ENCODE results near the gene BTBD6. TPM values are rescaled to one million over a fixed set of nuclear protein-coding genes. Genes with fewer than 3 reads are reported as not detected.
A peak's percentile ranks its signal among the peaks of the same experiment; 100 is the strongest.

BTBD6 gene
- total RNA-seq, 2 donors from 2014 or later = 13.0 to 22.4 TPM

DNA sequence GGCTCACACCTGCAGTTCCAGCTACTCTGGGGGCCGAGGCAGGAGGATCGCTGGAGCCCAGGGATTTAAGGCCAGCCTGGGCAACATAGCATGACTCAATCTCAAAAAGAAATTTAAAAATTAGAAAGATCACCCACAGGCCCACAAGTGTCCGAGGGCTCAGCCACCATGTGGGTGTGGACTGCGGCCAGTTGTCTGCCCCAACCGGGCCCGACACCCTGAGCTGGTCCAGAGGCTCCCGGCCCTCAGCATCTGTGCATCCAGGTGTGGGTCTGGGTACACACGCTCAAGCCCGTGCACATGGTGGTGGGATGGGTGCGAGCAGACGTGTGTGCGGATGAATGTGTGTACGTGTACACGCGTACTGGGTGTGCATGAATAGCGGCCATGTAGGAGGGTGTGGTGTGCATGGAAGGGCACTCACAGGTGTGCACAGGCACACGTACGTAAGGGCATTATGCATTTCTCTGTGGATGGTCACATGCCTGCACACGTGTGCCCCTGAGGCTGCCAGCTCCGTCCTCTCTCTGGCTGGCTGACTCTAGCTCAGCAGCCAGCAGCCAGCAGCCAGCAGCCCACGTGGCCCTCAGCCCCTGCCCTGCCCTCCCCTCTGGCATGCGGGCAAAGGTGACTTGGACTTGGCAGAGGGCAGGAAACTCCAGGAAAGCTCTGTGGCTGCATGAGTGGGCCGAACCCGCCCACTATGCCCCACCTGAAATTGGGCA lies 44.0 kb upstream of the BTBD6 start:
- Histone ChIP-seq H3K36me3 (replicated peaks in 1 of 2; ENCODE audit: insufficient read depth in 1 of 2, low read depth in 2 of 2) (no peaks in the 10 kb centered on the region), H3K9me3 (no peaks in the 10 kb centered on the region), H3K4me1 (peaks cover 49% of the 10 kb centered on the region), H3K27me3 (peaks cover 0 to 18% of the 10 kb centered on the region in 2 donors), H3K4me3 (no peak overlapping the region), H3K27ac (peak overlapping the region; percentile 46 to 56 (median 55))
- DNase-seq (peak; percentile 89 to 95 (median 93)), ATAC-seq (peak; percentile 92)
- TF ChIP-seq, protein P1, sequence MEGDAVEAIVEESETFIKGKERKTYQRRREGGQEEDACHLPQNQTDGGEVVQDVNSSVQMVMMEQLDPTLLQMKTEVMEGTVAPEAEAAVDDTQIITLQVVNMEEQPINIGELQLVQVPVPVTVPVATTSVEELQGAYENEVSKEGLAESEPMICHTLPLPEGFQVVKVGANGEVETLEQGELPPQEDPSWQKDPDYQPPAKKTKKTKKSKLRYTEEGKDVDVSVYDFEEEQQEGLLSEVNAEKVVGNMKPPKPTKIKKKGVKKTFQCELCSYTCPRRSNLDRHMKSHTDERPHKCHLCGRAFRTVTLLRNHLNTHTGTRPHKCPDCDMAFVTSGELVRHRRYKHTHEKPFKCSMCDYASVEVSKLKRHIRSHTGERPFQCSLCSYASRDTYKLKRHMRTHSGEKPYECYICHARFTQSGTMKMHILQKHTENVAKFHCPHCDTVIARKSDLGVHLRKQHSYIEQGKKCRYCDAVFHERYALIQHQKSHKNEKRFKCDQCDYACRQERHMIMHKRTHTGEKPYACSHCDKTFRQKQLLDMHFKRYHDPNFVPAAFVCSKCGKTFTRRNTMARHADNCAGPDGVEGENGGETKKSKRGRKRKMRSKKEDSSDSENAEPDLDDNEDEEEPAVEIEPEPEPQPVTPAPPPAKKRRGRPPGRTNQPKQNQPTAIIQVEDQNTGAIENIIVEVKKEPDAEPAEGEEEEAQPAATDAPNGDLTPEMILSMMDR (IDR thresholded peaks at IDR 0.05) = peak in 1 of 7 experiments; percentile 15
- no peak for TF ChIP-seq POLR2A (IDR thresholded peaks at IDR 0.05)
- intact Hi-C loops (cut with DNase I) = loop anchor here (5.0 kb wide), 2 partner anchors 78 to 143 kb away; no protein-coding TSS in a partner anchor
- WGBS, 2 donors = 32 to 34% methylated on average over 13 to 23 of the region's 24 CpGs

DNA sequence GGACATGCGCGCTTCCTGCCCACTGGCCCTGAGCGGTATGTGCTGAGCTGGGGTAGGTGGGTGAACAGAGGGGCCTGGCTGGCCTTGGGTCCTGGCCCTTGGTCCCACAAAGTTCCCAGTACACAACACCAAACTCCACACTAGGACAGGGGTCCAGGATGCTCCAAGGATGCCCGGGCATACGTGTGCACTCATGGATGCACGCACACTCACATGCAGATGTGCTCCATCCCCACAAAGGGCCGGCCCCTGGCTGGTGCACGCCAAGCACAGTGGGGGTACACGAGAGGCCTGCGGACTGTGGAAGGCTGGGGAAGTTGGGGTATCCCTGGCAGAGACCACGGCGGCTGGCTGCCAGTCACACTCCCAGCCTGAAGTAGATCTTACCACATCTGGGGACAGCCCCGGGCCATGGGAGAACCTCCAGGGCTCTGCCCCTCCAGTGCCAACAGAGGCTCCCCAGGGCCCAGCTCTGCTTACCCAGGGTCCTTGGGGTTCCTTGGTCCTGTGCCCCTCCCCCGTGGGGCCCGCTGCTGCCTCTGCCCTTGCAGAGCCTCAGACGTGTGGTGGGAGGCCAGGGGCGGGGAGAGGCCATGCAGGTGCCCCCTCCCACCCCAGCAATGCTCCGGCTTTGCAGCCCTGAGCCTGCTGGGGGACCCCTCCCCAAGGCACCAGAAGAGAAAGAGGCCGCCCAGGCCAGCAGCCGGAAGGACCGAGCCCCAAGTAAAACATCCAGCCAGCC lies 43.2 kb upstream of the BTBD6 start:
- Histone ChIP-seq H3K4me3 (no peak overlapping the region), H3K27me3 (peaks cover 0 to 14% of the 10 kb centered on the region in 2 donors), H3K36me3 (replicated peaks in 1 of 2; ENCODE audit: insufficient read depth in 1 of 2, low read depth in 2 of 2) (no peaks in the 10 kb centered on the region), H3K9me3 (no peaks in the 10 kb centered on the region), H3K4me1 (peaks cover 49% of the 10 kb centered on the region), H3K27ac (peak overlapping the region; percentile 46 to 56 (median 55))
- TF ChIP-seq POLR2A (IDR thresholded peaks at IDR 0.05) = no peak
- TF ChIP-seq, protein P1 (IDR thresholded peaks at IDR 0.05) = no peak
- no peak for ATAC-seq
- WGBS, 2 donors = 20 to 49% methylated on average over 1 to 21 of the region's 21 CpGs
- peak in 1 of 4 donors; percentile 24 for DNase-seq
- intact Hi-C loops (cut with DNase I) = loop anchor here (5.0 kb wide), 2 partner anchors 77 to 142 kb away; no protein-coding TSS in a partner anchor

DNA sequence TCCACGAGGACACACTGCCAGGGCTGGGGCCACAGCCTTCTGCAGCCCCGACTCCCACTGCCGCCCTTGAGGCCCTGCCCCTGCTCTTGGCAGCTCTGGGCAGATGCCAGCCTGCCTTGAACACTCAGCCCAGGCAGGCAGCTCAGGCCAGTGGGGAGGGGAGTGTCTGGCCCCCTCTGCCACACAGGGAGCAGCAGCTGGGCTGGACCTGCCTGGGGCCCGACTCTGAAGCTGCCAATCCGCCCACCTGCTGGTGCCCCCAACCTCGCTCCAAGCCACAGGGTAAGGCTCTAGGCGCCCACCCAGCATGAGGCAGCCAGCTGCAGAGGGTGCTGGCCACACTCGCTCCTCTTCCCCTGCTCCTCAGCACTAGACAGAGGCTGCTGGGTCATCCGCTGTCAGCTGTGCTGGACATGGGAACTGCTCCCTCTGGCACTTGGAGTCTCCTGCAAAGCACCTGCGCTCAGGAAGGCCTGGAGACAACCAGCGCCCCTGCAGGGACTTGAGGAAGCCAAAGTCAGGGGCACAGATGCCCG lies 42.6 kb upstream of the BTBD6 start:
- Histone ChIP-seq H3K27me3 (peaks cover 0 to 9% of the 10 kb centered on the region in 2 donors), H3K27ac (peak overlapping the region; percentile 46 to 56 (median 54)), H3K4me1 (peaks cover 49% of the 10 kb centered on the region), H3K36me3 (replicated peaks in 1 of 2; ENCODE audit: insufficient read depth in 1 of 2, low read depth in 2 of 2) (no peaks in the 10 kb centered on the region), H3K4me3 (no peak overlapping the region), H3K9me3 (no peaks in the 10 kb centered on the region)
- DNase-seq (peak in 3 of 4 donors; percentile 53 to 76 (median 75)), ATAC-seq (no peak)
- TF ChIP-seq, protein P1 (IDR thresholded peaks at IDR 0.05) = no peak
- TF ChIP-seq POLR2A (IDR thresholded peaks at IDR 0.05) = no peak
- intact Hi-C loops (cut with DNase I) = no loop called here
- WGBS, 2 donors = 19% methylated on average over 12 of the region's 12 CpGs; no CpG with 5 or more reads in 1 of the 2 donors

DNA sequence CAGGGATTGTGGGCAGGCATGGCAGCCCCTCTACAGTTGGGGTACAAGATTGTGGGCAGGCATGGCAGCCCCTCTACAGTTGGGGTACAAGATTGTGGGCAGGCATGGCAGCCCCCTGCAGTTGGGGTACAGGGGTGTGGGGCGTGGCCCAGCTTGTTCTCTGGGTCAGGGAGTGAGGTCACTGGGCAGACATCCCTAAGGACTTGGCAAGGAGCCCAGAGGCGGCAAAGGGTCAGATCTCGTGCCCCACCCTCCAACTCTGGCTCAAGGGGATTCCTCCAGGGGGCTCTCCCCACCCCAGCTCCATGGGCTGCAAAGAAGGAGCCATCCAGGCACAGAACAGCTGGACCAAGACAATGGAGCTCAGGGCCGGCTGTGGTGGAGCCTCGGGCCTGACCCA lies 41.5 kb upstream of the BTBD6 start:
- Histone ChIP-seq H3K27me3 (no peaks in the 10 kb centered on the region), H3K4me3 (no peak overlapping the region), H3K27ac (peak overlapping the region in 1 of 4 donors; percentile 30), H3K36me3 (replicated peaks in 1 of 2; ENCODE audit: insufficient read depth in 1 of 2, low read depth in 2 of 2) (no peaks in the 10 kb centered on the region), H3K4me1 (peaks cover 43% of the 10 kb centered on the region), H3K9me3 (no peaks in the 10 kb centered on the region)
- intact Hi-C loops (cut with DNase I) = no loop called here
- DNase-seq = no peak
- ATAC-seq = no peak
- TF ChIP-seq POLR2A (IDR thresholded peaks at IDR 0.05) = no peak
- TF ChIP-seq, protein P1 (IDR thresholded peaks at IDR 0.05) = no peak
- WGBS, 2 donors = 25 to 34% methylated on average over 2 to 5 of the region's 5 CpGs
